H9 (cell line): ENCODE data around the gene HEATR5A. TPM values are rescaled to one million over a fixed set of nuclear protein-coding genes. Genes with fewer than 3 reads are reported as not detected.

Experiments used
- DNase-seq: peaks from one replicate; pipeline ENCODE4 v3.0.0-alpha.2; 2017
- H2AFZ ChIP-seq: one replicate; pipeline ENCODE4 v1.6.1; 2013; ENCODE audit warnings: mild to moderate bottlenecking, low read length, control low read depth, moderate library complexity
- H2AK5ac ChIP-seq: 2 replicates; pipeline ENCODE4 v1.6.1; 2013; ENCODE audit warnings: low read length, control low read depth, mixed read lengths; ENCODE audit not compliant: insufficient read length
- H2BK120ac ChIP-seq: one replicate; pipeline ENCODE4 v1.6.1; 2013; ENCODE audit warnings: low read depth, mild to moderate bottlenecking, low read length, control low read depth, inconsistent platforms; ENCODE audit not compliant: poor library complexity, severe bottlenecking
- H2BK12ac ChIP-seq: 2 replicates; pipeline ENCODE4 v1.6.1; 2013; ENCODE audit warnings: low read length, control low read depth, mixed read lengths, low read depth; ENCODE audit not compliant: insufficient read length
- H2BK15ac ChIP-seq: 2 replicates; pipeline ENCODE4 v1.6.1; 2013; ENCODE audit warnings: low read depth, low read length, control low read depth
- H2BK20ac ChIP-seq: one replicate; pipeline ENCODE4 v1.6.1; 2013; ENCODE audit warnings: low read depth, mild to moderate bottlenecking, low read length, control low read depth, inconsistent platforms; ENCODE audit not compliant: poor library complexity, severe bottlenecking
- H2BK5ac ChIP-seq: 2 replicates; pipeline ENCODE4 v1.6.1; 2013; ENCODE audit warnings: low read length, control low read depth, mixed read lengths; ENCODE audit not compliant: insufficient read length
- H3K14ac ChIP-seq: 2 replicates; pipeline ENCODE4 v1.6.1; 2013; ENCODE audit warnings: low read length, control low read depth; ENCODE audit not compliant: insufficient read depth
- H3K18ac ChIP-seq: 2 replicates; pipeline ENCODE4 v1.6.1; 2013; ENCODE audit warnings: low read depth, mild to moderate bottlenecking, mixed read lengths, low read length, control low read depth; ENCODE audit not compliant: insufficient read length
- H3K23ac ChIP-seq: 2 replicates; pipeline ENCODE4 v1.6.1; 2013; ENCODE audit warnings: low read length, control low read depth, mixed read lengths, low read depth; ENCODE audit not compliant: insufficient read length
- H3K23me2 ChIP-seq: 2 replicates; pipeline ENCODE4 v1.6.1; 2013; ENCODE audit warnings: low read depth, mild to moderate bottlenecking, mixed read lengths, low read length, control low read depth; ENCODE audit not compliant: insufficient read length, poor library complexity, severe bottlenecking
- H3K27ac ChIP-seq: 2 replicates; pipeline ENCODE4 v1.5.1; 2013; ENCODE audit warnings: low read length, control low read depth, mixed read lengths, low read depth; ENCODE audit not compliant: insufficient read length
- H3K27me3 ChIP-seq: 2 replicates; pipeline ENCODE4 v1.6.1; 2013; ENCODE audit warnings: low read length, control low read depth, inconsistent platforms; ENCODE audit not compliant: insufficient read depth
- H3K4ac ChIP-seq: 2 replicates; pipeline ENCODE4 v1.6.1; 2013; ENCODE audit warnings: low read depth, mild to moderate bottlenecking, control low read depth, inconsistent platforms, low read length, moderate library complexity
- H3K4me1 ChIP-seq: 2 replicates; pipeline ENCODE4 v1.6.1; 2013; ENCODE audit warnings: low read length, control low read depth, inconsistent platforms; ENCODE audit not compliant: insufficient read depth
- H3K4me2 ChIP-seq: 2 replicates; pipeline ENCODE4 v1.6.1; 2013; ENCODE audit warnings: low read length, control low read depth, mixed read lengths; ENCODE audit not compliant: insufficient read length, insufficient read depth
- H3K56ac ChIP-seq: 2 replicates; pipeline ENCODE4 v1.6.1; 2013; ENCODE audit warnings: low read depth, mild to moderate bottlenecking, mixed read lengths, low read length, control low read depth; ENCODE audit not compliant: insufficient read length
- H3K79me1 ChIP-seq: 2 replicates; pipeline ENCODE4 v1.6.1; 2013; ENCODE audit warnings: low read depth, mild to moderate bottlenecking, moderate library complexity, low read length, control low read depth, inconsistent platforms; ENCODE audit not compliant: insufficient read depth, poor library complexity, severe bottlenecking
- H3K79me2 ChIP-seq: 2 replicates; pipeline ENCODE4 v1.6.1; 2013; ENCODE audit warnings: low read length, control low read depth, inconsistent platforms; ENCODE audit not compliant: insufficient read depth
- H3K9ac ChIP-seq: 2 replicates; pipeline ENCODE4 v1.6.1; 2013; ENCODE audit warnings: low read length, control low read depth, mixed read lengths; ENCODE audit not compliant: insufficient read length; ENCODE audit errors: extremely low read depth
- H3K9me3 ChIP-seq: one replicate; pipeline ENCODE4 v1.6.1; 2013; ENCODE audit warnings: low read depth, low read length, inconsistent platforms; ENCODE audit not compliant: control insufficient read depth
- H3T11ph ChIP-seq: one replicate; pipeline ENCODE4 v1.6.1; 2013; ENCODE audit warnings: mild to moderate bottlenecking, low read length, control low read depth, inconsistent platforms
- H4K20me1 ChIP-seq: one replicate; pipeline ENCODE4 v1.6.1; 2013; ENCODE audit not compliant: control insufficient read depth, insufficient read length, insufficient read depth
- H4K5ac ChIP-seq: 2 replicates; pipeline ENCODE4 v1.6.1; 2013; ENCODE audit warnings: low read depth, mild to moderate bottlenecking, mixed read lengths, low read length, control low read depth; ENCODE audit not compliant: insufficient read length
- H4K8ac ChIP-seq: replicated peaks from 2 replicates; pipeline ENCODE4 v1.6.1; 2013; ENCODE audit warnings: low read length, control low read depth, mixed read lengths, low read depth; ENCODE audit not compliant: insufficient read length
- H4K91ac ChIP-seq: 2 replicates; pipeline ENCODE4 v1.6.1; 2013; ENCODE audit warnings: low read depth, mild to moderate bottlenecking, moderate library complexity, mixed read lengths, low read length, control low read depth; ENCODE audit not compliant: insufficient read length
- H3K27ac Mint-ChIP-seq, 3 experiments: 2 replicates in 2 of 3; 3 replicates in 1 of 3; pipeline ENCODE4 v1.8.0; 2020 to 2021; ENCODE audit warnings: mixed read lengths in 3 of 3, mild to moderate bottlenecking in 1 of 3, moderate library complexity in 1 of 3
- H3K27me3 Mint-ChIP-seq: 2 replicates; pipeline ENCODE4 v1.8.0; 2021; ENCODE audit warnings: low read depth, mild to moderate bottlenecking, moderate library complexity, mixed read lengths
- H3K36me3 Mint-ChIP-seq, 3 experiments: 2 replicates in 2 of 3; 3 replicates in 1 of 3; pipeline ENCODE4 v1.8.0; 2020 to 2021; ENCODE audit warnings: low read depth in 3 of 3, mixed read lengths in 3 of 3; ENCODE audit not compliant: insufficient read depth in 1 of 3
- H3K4me1 Mint-ChIP-seq, 2 experiments: 2 replicates each; pipeline ENCODE4 v1.8.0; 2020; ENCODE audit warnings: mixed read lengths in 2 of 2
- H3K4me3 Mint-ChIP-seq, 2 experiments: 2 replicates in 1 of 2; 3 replicates in 1 of 2; pipeline ENCODE4 v1.8.0; 2020 to 2021; ENCODE audit warnings: mild to moderate bottlenecking in 2 of 2, mixed read lengths in 2 of 2, moderate library complexity in 1 of 2
- H3K9me3 Mint-ChIP-seq, 2 experiments: 2 replicates in 1 of 2; 3 replicates in 1 of 2; pipeline ENCODE4 v1.8.0; 2020; ENCODE audit warnings: mild to moderate bottlenecking in 2 of 2, mixed read lengths in 2 of 2, moderate library complexity in 1 of 2
- WGBS: extraction: QIAGEN DNeasy Blood & Tissue Kit; methylation state at CpG from one replicate; pipeline ENCODE4 v1.1.7; 2013; ENCODE audit warnings: missing lambda C conversion rate, low lambda C conversion rate, mixed read lengths; ENCODE audit not compliant: insufficient read length; ENCODE audit errors: extremely low coverage; 5-methylcytosine and 5-hydroxymethylcytosine counted together
- total RNA-seq: library from RNA; stranded (reverse); gene quantifications from 2 replicates; pipeline ENCODE4 v1.2.1, GENCODE V29; 2021
- TF ChIP-seq, protein P1 (sequence below): fragments of 200-600 bp; sonication (generic); conservative IDR thresholded peaks from 3 replicates; pipeline ENCODE4 v1.8.0; 2021; ENCODE audit warnings: antibody characterized with exemption, mild to moderate bottlenecking

The HEATR5A gene
- total RNA-seq, 1 experiment from 2014 or later = 21.2 TPM

DNA sequence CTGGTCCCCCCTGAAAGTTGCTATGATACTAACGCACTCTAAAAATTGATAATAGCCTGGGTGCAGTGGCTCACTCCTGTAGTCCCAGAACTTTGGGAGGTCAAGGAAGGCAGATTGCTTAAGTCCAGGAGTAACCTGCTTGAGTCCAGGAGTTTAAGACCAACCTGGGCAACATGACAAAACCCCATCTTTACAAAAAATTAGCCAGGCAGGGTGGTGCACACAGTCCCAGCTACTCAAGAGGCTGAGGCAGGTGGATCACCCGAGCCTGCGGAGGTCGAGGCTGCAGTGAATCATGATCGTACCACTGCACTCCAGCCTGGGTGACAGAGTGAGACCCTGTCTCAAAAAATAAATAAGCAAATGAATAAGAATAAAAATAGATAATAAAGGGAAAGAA is 42.9 kb downstream of the HEATR5A start:
- Histone ChIP-seq H4K8ac (no peak overlapping the region), H3K79me1 (no peaks in the 10 kb centered on the region), H4K91ac (no peak overlapping the region), H3K18ac (no peak overlapping the region), H3K9me3 (no peaks in the 10 kb centered on the region), H2BK20ac (no peak overlapping the region), H3K79me2 (no peaks in the 10 kb centered on the region), H3K27me3 (no peaks in the 10 kb centered on the region), H3K9ac (no peak overlapping the region), H4K5ac (no peak overlapping the region), H2BK12ac (no peak overlapping the region), H4K20me1 (no peaks in the 10 kb centered on the region), H2BK15ac (no peak overlapping the region), H3K56ac (no peak overlapping the region), H3K4me1 (no peaks in the 10 kb centered on the region), H2AK5ac (no peak overlapping the region), H3K27ac (no peak overlapping the region), H3K23me2 (no peaks in the 10 kb centered on the region), H2BK5ac (no peak overlapping the region), H3K14ac (no peak overlapping the region), H3K23ac (no peak overlapping the region), H3K4me2 (no peak overlapping the region), H2AFZ (no peak overlapping the region), H3T11ph (no peak overlapping the region), H2BK120ac (no peak overlapping the region), H3K4ac (no peak overlapping the region)
- H3K9me3 Mint-ChIP-seq = no peaks in the 10 kb centered on the region
- no peak for DNase-seq
- H3K4me1 Mint-ChIP-seq = no peaks in the 10 kb centered on the region
- H3K36me3 Mint-ChIP-seq = peaks cover 6 to 20% (median 20%) of the 10 kb centered on the region in 3 experiments; a peak in 5 of 7 replicates
- H3K4me3 Mint-ChIP-seq = no peak overlapping the region
- H3K27ac Mint-ChIP-seq = no peak overlapping the region
- no peaks in the 10 kb centered on the region for H3K27me3 Mint-ChIP-seq
- no CpG with 5 or more reads among the region's 5 CpGs for WGBS
- TF ChIP-seq, protein P1, sequence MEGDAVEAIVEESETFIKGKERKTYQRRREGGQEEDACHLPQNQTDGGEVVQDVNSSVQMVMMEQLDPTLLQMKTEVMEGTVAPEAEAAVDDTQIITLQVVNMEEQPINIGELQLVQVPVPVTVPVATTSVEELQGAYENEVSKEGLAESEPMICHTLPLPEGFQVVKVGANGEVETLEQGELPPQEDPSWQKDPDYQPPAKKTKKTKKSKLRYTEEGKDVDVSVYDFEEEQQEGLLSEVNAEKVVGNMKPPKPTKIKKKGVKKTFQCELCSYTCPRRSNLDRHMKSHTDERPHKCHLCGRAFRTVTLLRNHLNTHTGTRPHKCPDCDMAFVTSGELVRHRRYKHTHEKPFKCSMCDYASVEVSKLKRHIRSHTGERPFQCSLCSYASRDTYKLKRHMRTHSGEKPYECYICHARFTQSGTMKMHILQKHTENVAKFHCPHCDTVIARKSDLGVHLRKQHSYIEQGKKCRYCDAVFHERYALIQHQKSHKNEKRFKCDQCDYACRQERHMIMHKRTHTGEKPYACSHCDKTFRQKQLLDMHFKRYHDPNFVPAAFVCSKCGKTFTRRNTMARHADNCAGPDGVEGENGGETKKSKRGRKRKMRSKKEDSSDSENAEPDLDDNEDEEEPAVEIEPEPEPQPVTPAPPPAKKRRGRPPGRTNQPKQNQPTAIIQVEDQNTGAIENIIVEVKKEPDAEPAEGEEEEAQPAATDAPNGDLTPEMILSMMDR = no peak
